ENCODE results near the gene RAB44.

- no peak for TF ChIP-seq EZH2 (IDR thresholded peaks at IDR 0.05; ENCODE audit: borderline replicate concordance, low read length)
- TF ChIP-seq, protein P1, sequence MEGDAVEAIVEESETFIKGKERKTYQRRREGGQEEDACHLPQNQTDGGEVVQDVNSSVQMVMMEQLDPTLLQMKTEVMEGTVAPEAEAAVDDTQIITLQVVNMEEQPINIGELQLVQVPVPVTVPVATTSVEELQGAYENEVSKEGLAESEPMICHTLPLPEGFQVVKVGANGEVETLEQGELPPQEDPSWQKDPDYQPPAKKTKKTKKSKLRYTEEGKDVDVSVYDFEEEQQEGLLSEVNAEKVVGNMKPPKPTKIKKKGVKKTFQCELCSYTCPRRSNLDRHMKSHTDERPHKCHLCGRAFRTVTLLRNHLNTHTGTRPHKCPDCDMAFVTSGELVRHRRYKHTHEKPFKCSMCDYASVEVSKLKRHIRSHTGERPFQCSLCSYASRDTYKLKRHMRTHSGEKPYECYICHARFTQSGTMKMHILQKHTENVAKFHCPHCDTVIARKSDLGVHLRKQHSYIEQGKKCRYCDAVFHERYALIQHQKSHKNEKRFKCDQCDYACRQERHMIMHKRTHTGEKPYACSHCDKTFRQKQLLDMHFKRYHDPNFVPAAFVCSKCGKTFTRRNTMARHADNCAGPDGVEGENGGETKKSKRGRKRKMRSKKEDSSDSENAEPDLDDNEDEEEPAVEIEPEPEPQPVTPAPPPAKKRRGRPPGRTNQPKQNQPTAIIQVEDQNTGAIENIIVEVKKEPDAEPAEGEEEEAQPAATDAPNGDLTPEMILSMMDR (IDR thresholded peaks at IDR 0.05; ENCODE audit: low read length) = no peak
Measured at GRCh38 chr6:36743538-36744303, 46.1 kb downstream of the RAB44 start.

All from OCI-LY1 (cell line).